ENCODE data around the gene PIGQ.

Gene PIGQ

GRCh38 chr16:569445-570254 is at the start of gene PIGQ:
PIGQ (plus strand) TSS chr16:569968; CDS start chr16:574075, 4,107 bp downstream.
- DNase-seq (ENCODE audit: low read depth) = peak; percentile 50

DNA sequence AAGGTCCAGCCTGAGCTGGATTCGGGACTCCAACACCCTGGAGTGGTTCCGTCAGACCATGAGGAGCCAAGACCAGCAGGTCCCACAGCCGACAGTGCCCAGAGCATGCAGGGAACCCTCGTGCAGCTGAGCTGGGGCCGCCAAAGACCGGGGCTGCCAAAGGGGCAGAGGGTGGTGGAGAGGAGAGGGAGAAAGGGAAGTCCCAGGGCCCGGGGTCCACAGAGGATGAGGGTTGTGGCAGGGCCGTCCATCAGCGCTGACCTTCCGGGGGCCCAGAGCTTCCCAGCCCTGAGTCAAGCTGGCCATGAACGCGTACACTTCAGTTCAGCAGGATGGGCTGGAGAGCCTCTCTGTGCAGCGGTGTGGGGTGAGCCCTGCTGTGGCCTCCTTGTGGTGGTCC is 48.9 kb upstream of the PIGQ start:
- no peak for DNase-seq (ENCODE audit: low read depth)

- DNase-seq (ENCODE audit: low read depth) = no peak
Observed at GRCh38 chr16:521381-522210, 48.2 kb upstream of the PIGQ start.

GRCh38 chr16:522320-523096 is 47.3 kb upstream of the PIGQ start:
- DNase-seq (ENCODE audit: low read depth) = no peak

DNA sequence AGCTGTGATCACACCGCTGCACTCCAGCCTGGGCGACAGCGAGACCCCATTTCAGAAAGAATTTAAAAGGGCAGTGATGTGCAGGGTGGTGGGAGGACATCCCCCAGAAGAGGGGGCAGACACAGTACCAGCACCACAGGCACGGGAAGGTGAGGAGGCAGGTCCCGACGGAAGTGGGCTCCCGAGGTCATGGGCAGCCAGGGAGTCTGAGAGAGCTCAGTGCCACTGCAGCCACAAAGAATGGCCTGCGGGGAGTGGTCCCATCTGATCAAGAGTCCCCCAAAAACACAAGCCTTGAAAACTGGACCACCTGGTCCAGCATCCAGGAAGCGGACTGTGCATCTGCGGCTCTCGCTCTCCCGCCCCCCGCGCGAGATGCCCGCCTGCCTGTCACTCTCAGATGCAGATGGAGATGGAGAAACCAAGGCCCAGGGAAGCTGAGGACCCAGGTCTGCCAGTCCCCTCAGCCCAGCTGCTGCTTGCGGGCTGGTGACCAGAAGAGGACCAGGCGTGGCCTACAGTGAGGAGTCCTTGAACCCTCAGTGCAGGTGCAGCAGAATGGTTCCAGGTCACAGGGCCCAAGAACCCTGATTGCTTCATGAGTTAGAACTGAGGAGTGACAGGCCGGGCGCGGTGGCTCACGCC is 46.5 kb upstream of the PIGQ start:
- DNase-seq (ENCODE audit: low read depth) = no peak

DNA sequence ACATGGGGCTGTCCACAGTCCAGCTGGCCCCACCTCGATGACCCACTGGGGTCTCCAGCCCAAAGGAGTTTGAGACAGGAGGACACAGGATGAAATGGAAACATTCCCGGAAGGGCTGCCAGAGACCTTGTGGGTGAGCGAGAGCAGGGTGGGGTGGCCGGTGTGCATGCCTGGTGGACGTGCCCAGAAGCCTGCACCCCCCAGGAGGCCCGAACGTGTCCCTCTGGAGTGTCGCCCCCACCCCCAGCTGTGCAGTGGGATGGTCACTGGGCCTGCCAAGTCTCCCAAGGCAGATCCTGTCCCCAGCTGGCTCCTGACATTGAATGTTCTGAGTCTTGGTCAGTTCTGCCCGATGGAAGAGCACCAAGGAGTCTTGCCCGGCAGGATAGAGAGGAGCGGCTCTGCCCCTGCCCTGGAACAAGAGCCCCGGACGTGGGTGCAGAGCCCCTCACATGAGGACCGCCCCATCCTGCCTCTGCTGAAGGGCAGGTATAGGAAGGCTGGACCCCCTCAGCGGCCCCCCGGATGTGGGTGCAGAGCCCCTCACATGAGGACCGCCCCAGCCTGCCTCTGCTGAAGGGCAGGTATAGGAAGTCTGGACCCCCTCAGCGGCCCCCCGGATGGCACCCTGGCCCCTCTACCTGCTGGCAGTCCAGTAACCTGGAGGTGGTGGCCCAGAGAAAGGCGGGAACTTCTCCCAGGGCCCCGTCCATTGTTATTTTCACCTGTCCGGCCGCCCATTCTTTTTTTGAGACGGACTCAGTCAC is 45.3 kb upstream of the PIGQ start:
- DNase-seq (ENCODE audit: low read depth) = no peak

GRCh38 chr16:525123-525519 is 44.6 kb upstream of the PIGQ start:
- no peak for DNase-seq (ENCODE audit: low read depth)

DNA sequence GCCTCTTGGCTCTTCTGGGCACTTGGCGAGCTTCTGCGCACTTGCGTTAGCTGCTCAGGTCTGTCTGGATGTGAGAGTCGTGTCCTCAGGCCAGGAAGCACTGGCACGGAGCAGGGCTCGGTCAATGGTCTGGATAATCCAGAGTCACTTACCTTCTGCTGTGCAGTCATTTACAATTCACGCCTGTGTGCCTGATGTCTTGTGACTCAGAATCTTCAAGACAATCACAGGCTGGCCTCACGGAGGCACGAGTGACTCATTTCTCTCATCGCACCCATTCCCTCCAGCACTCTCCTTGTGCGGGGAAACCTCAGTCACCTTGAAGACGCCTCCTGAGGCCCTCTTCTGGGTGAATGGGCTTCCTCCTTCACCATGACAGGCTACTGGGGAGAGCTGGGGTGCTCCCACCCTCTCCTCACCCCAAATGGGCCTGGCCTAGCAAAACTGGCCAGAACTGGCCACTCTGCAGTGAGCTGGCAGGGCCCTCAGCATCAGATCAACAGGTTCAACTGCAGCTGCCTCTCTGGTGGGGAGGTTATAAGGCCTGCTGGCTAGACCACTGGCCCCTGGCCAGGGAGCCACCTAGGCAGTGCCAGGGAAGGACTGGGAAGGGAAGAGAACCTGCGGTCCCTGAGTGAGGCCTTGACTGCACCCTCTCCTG is 44.1 kb upstream of the PIGQ start:
- DNase-seq (ENCODE audit: low read depth) = peak; percentile 34

DNA sequence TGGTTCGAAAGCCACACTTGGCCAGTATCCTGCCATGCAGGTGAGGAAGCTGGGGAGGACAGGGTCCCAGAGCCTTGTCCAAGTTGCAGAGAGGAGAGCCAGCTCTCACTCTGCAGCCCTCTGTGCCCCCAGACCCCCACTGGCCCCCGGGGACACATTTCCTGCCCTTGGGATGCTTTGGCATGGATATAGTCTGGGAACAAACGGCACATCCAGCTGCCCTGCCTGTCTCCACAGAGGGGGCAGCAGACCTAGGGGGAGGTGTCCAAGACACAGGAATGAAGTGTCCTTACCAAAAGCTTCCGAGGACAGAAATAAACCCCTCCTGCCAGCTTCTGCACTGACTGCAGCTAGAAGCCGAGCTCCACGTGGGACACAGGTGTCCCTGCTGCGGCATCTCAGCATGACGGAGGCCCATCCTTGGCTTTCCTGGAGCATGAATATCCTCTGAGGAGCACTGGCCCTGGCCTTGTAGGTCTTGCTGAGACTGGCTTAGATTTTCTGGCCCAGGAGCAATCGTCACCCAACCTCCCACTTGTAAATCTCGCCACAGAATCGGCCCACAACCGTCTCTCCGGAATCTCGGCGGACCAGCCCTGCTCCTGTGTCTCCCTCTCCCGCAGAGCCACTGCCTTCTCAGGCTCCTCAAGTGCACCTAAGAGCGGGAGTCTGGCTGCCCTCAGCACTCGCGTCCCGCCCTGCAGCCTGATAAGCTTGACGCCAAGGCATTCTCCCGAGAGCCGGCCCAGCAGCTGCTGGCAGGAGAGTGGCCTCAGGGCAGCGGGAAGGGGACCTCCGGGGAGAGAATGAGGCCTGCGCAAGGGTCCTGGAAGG is 43.4 kb upstream of the PIGQ start:
- peak; percentile 9 for DNase-seq (ENCODE audit: low read depth)

DNA sequence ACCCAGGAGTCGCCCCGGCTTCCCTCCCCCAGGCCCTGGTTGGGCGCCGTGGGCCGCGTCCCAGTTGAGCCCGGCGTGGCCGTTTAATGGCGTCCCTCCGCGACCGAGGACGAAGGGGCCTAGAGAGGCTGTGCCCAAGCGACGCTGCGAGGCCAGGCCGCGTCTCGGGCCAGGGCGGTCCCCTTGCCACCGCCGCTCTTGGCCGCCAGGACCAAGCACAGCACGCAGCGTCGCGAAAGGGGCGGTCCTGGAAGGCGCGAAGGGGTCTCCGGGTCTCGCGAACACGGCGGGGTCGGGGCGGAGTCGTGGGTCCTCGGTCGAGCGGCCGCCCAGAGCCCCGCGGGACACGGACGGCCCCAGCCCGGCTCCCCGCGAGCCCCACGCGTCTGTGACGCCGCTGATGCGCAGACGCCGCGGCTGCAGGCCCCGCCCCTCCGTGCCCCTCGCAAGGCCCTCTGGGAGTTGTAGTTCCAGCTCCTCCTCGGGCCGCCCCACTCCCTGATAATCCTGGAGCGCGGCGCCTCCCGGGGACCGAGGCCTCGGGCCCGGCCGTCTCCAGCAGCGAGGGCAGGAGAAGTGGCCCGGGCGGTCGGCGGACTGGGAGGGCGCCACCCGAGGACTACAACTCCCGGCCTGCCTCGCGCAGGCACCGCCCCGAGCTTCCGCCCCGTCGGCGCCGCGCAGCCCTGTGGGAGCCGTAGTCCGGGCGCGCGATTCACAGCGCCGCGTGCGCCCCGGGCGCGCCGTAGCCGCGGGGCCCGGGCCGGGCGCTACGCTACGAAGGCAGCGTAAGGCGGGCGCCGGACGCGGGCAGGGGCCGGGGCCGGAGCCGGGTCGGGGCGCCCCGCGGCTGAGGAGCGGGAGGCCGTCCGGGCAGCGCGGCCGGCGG is 42.5 kb upstream of the PIGQ start, which contains the start of gene CAPN15:
Gene CAPN15, plus strand, starts transcription at position 698 of the 889 bp plus-strand sequence. CDS start 19,127 bp downstream, outside the sequence.
- peak; percentile 75 for DNase-seq (ENCODE audit: low read depth)

DNA sequence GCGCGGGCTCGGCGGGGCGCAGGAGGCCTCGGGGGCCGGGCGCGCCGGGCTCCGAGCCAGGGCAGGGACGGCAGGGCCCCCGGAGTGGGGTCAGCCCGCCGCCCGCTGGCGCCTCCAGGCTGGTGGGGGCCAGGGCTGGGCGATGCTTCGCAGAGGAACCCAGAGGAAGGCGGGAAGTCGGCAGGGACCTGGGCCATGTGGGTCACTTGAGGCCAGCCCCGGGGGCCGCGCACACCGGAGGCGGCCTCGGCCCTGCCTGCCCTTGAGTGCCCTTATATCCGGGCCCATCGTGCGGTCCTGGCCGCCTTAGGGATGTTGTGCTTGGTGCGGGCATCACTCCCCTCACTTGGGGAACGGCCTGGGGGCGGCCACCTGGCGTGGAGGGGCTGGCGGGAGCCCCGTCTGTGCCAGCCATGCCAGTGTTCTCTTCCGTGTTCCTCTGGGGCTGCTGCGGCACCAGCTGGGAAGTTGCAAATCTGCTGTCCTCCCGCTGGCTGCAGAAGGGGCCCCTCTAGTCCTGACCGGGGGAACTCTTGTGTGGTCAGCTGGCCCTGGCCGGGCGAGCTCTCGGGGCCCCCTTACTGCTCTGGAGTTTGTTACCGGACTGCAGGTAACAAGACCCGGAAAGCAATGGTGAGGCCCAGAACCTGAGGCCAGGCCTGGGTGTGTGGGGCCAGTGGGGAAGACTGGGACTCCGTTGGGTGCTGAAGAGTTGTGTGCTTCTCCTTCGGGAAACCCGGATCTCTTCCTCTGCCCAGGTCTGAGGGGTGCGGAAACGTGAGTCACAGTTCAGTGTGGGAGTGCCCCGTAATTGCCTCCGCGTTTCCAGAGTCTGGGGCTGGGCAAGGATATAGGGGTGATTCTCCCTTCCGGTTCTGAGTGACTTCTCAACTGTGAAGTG is 41.4 kb upstream of the PIGQ start:
- no peak for DNase-seq (ENCODE audit: low read depth)

- DNase-seq (ENCODE audit: low read depth) = no peak
Observed at GRCh38 chr16:529012-529575, 40.7 kb upstream of the PIGQ start.

DNA sequence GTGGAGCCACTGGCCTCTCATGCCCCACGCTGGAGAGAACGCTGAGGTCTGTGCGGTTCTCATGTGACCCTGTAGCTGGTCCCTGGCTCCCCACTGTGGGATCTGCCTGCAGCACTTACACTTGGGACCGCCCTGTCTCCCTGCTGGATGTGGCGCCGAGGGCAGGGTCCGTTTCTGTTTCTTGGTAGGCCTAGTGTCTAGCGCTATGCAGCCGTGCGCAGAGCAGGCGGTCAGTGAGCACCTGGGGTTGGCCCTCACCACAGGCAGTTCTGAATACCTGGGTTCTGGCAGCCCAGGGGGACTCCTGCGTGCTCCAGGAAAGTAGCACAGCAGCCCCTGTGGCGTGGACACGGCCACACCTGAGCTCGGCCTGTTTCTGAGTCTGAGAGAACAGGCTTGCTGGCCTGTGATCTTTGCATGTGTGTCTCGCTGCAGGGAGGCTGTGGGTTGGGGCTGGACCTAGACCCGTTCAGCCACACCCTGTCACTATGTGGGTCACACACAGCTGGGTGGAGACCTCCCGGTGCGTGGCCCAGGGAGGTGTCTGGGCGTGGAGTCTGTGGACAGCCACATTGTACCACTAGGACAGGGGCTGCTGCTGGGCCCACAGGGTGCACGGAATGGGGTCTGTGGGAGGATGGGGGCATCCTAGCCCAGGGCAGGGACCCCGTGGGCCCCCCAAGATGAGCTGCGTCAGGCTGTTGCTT is 39.5 kb upstream of the PIGQ start:
- DNase-seq (ENCODE audit: low read depth) = no peak

GRCh38 chr16:531494-532125 is 38.2 kb upstream of the PIGQ start:
- no peak for DNase-seq (ENCODE audit: low read depth)

DNA sequence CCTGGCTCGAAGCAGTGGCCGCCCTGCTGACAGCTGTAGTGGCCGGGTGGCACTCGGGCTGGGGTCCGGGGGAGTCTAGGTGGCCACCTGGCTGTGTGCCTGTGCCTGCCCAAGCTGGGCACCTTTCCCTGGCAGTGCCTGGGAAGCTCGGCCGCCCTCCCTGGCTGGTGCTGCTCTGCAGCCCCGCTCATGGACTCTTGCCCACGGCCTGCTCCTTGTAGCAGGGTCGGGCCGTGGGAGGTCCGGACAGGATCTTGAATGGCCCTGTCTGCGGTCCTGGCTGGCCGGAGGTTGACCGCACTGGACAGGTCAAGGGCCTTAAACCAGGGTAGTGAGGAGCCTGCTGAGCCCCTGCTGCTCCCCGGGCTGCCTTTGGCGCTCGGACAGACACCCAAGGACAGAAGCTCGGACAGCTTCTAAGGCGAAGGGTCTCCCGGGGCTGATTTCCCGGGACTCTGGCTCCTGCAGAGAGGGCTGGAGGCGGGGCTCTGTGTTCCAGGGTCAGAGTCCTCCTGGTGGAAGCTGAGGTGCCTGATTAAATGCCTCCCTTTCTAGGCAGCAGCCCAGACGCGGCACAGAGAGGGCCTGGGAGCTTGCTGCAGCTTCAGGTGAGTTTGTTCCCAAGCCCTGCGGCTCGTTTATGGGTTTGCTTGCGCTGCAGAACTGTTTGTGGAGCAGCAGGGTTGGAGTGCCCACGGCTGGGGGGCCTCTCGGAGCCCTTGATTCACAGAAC is 36.2 kb upstream of the PIGQ start:
- no peak for DNase-seq (ENCODE audit: low read depth)
